Activated CD4-positive, alpha-beta T cell treated with anti-CD3 and anti-CD28 coated beads, Interleukin-2, amount 50 U/mL, for 24 hours (primary cell): ENCODE measurements around the gene KRTAP10-3.

ENCODE experiments used
- DNase-seq, 2 donors: peaks; one replicate each; pipeline ENCODE4 v3.0.0-alpha.2; 2020; ENCODE audit warnings: low read depth in 1 of 2, low spot score in 1 of 2

The KRTAP10-3 gene

DNA sequence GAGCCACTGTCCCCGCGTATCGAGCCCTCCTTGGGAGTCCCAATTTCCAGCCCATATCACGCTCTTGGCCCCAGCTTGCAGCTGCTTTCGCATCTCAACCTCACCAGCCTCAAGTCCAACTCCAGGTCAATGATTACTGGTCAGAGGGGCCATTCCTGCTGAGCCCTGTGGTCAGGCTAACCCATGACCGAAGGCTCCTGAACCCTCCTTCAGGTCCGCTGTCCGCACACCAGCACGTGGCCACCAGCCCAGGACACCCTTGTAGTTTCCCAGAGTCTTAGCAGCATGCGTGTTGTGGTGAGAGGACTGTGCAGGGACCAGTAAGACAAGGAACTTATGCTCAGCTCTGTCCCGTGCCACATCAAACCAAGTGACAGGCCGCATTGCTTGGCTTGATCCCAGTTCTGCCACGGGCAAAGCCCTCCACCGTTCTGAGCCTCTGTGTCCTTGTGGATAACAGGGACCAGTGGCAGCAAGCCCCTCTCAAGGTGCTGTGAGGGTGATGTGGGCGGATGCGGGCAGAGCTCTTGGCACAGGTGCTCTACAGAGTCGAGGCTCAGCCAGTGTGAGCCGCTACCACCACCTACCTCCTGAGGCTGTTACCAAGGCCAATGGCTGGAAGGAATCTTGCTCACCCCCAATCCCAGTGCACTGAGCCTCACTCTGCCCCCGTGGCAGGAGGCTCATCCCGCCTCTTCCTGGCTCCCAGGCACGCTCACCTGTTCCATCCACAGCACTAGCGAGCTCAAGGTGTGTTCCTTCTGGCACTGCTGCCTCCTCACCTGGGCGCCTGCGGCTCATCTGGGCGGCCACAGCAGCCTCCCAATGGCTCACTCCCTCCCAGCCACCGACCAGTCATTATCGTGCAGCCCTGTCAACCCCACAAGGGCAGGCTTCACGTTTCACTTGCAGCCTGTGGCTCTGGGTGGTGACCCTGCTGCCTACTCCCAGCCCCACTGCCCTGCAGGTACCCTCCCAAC lies 39.0 kb downstream of the KRTAP10-3 start:
- DNase-seq = no peak

DNA sequence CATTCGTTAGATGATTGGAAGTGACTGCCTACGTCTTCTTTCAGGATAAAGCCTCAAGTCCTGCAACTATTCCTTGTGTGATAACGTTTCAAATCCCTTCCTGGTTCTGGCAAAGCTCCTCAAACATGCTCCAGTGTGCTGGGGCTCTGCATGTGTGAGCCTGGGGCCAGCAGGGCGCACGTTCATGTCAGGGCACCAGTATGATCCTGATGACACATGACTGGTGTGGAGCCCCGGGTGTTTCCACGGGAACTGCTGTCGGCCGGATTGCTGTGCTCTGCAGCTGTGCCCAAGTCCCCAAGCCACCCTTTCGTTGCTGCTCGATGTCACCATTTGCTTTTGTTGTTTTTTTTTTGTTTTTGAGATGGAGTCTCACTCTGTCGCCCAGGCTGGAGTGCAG lies 39.9 kb downstream of the KRTAP10-3 start:
- DNase-seq = no peak

DNA sequence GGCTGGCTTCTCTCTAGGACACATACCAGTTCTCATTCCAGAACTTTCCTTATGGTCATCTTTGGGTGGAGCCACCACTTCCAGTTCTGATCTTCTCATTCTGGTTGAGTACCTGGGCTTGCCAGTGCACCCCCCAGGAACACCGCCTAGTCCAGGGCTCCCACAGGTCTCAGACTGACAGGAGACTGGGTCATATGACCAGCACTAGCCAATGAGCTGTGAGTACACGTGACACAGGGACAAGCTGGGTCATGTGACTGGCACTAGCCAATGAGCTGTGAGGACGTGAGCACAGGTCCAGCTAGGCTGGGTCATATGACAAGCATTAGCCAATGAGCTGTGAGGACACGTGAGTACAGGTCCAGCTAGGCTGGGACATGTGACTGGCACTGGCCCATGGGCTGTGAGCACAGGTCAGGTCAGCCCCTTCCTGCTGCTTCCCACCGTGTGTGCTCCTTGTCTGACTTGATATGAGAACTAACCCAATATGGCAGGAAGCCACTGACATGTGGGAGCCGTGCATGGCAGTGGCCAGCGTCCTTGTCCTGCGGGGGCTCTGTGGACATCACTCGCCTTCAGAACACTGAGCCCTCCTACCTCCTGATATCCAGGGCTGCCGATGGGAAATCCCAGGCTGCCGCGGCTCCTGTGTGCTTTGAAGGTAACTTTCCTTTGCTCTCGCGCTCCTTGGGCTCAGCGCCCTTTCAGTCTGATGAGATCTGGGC lies 41.3 kb downstream of the KRTAP10-3 start:
- DNase-seq = no peak

DNA sequence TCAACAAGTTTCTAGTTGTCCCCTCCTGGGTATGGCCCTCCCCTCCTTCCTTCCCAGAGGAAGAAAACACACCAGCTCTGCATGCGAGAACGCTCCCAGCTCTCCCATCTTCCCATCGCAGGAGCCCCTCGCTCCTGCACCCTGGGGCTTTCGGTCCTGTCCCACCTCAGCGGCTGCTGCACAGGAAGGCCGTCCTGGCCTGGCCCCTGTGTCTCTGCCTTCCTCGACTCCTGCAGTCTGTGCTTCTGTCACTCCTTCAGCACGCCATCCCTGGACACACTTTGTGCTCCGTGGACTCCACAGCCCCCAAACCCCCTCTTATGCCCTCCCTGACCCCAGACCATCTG lies 41.8 kb downstream of the KRTAP10-3 start:
- no peak for DNase-seq

DNA sequence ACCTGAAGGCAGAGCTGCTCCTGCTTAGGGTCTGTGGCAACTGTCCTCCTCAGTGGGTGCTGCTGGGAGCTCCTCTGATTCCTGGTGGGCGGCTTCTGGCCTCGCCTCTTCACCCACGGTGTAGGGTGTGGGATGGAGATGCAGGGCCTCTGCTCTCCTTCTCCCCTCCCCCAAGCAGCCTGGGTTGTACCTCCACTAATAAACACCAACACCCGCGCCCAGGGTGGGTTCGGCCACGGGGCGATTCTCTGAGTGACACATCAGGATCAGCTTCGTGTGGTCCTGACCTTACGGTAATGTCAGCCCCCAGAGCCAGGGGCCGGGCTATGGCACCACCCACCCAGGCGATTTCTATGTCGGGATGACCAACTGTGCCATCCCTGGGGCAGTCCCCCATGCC lies 42.3 kb downstream of the KRTAP10-3 start:
- no peak for DNase-seq

DNA sequence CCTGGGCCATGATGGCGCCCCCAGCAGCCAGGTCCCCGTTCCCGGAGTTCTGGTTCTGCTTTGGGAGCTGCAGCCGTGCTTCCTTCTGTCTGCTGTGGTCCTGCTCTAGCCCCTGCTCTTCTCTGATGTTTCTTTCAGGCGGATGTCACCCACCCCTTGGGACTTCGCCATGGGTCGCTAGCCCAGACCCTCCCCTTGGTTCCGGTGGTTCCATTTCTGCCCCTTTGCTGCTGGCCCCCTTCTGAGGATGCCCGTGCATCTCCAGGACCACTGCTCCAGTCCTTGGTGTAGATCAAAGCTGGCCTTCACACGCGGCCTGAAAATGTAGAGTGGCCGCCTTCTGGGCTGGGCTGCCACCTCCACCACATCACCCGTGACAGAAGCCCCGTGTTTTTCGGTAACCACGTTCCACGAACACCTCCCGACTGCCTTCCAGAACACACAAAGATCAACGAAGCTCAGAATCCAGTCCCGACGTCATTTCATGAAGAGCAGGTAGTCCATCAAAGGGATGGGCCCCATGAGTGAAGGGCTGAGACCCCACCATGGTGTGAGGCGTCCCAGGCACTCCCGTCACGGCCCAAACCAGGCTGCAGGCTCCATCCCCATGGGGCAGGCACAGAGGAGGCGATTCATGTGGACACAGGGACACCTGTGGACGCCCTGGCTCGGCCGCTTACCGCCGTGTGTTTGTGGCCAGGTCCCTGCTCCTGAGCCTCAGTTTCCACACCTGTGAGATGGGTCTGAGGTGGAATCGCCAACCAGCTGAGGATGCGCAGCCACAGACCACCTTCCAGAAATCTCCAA lies 43.0 kb downstream of the KRTAP10-3 start:
- DNase-seq = no peak

DNA sequence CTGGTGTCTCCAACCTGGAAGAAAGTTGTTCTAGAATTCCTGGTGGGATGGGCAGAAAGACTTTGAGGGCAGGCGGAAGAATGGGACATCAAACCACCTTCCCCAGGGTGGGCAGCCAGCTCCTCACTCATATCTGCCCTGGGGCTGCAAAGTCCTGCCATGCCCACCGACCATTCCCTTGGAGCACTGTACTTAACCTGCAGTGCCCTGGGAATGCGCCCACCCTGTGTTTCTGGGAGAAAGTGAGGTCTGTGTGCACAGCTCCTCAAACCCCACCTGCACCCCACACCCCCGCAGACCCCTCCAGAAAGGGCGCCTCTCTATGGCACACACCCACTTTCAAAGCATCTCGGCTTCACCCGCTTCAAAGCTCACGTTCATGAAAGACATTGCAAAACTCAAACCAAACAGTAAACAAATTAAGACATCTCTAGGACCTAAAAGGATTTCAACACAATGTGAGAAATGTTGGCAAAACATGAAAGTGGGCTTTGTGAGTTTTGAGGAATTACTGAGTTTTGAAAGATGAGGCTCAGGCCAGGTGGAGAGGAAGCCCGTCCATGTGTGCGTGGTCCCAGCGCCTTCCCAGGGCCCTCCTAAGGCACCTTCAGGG lies 43.7 kb downstream of the KRTAP10-3 start:
- no peak for DNase-seq

DNA sequence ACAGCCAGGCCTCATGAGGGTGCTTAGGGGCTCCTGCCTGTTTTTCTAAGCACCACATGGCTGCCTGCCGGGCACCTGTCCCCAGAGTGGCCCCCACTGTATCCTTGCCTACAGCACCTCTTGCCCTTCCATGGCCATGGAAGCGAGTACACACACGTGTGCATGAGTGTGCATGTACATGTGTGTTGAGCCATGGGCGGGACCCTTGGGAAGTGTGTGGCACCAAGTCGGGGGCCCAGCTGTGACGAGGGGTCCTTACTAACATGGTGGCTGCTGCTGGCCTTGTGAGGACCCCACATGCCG lies 44.4 kb downstream of the KRTAP10-3 start:
- DNase-seq = no peak

DNA sequence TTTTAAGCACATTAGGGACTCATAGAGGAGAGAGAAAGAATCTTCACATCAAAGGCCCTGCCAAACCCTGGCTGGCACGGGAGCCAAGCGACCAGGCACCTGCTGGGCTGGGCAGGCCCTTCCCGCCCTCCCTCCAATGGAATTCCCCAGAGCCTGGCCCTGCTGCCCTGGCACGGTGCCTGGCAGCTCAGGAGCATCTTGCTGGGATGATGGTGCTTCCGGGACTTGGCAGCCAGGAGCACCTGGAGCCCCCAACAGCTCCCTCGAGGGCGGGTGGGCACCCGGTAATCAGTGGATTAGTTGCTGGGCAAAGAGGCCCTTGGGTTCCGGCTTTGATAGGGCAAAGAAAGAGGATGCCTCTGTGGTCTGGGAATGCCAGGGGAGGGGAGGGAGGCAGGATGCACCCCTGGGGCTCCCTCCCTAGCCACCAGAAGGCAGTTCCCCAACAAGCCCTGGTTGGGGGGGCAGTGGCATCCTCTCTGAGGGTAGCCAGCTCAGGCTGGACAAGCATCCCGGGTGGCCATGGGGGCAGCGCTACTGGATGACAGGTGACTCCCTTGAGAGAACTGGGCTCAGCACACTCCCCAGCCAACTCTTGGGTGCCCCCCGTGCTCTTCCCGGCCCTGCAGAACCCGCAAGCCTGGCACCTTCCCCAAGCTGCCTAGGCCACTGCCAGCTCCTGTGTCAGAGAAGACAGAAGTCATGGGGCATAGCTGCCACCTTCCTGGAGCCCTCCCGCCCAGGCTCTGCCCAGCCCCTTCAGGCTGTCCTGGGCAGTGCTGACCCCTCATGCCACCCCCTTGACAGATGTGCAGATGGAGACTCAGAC lies 45.0 kb downstream of the KRTAP10-3 start:
- no peak for DNase-seq

DNA sequence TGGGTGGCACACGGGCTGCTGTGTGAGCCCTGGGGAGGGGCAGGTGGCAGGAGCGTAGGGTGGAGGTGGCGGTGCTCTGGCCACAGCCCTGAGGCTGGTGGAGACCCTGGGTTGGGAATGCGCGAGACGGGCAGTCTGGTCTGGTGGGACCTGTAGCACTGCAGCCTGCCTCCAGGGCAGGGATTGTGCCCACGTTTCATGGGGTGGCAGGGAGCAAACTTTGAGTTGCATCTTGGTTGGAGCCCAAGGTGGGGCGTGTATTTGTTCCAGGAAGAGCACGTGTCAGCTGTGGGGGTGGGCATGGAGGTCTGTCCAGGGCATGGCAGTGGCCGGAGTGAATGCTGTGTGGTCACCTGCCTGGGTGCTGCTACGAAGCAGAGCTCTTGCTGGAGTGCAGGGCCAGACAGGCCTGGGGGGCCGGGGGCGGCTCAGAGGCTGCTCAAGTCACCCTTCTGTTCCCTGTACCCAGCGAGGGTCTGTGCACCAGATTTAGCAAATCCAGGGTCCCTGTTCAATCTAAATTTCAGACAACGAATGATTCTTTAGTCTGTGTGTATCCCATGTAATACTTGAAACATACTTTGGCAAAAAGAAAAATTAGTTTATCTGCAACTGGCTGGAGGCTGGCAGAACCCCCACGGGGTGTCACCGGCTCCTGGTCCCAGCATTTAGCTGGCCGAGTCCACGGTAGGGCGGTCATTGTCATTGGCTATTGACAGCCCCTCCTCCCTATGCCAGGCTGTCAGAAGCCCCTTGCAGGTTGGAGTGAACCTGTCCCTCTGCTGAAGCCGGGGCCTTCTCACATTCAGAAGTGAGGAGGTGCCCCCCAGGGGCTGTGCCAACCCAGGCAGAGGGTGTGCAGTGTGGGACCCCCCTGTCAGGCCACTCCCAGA lies 45.9 kb downstream of the KRTAP10-3 start:
- DNase-seq = no peak

DNA sequence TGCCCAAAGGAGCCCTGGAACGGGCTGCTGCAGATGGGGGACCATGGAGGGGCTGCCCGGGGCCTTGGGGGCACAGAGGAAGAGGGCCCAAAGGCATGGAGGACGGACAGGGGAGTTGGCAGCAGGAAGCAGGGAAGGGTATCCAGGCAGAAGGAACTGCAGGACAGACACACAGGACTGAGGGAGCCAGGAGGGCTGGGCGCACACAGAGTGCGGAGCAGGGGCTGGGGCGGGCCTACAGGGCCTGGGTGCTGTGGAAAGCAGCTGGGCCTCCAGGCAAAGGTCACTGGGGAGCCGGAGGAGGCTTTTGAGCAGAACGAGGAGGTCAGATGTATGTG lies 46.7 kb downstream of the KRTAP10-3 start:
- no peak for DNase-seq

DNA sequence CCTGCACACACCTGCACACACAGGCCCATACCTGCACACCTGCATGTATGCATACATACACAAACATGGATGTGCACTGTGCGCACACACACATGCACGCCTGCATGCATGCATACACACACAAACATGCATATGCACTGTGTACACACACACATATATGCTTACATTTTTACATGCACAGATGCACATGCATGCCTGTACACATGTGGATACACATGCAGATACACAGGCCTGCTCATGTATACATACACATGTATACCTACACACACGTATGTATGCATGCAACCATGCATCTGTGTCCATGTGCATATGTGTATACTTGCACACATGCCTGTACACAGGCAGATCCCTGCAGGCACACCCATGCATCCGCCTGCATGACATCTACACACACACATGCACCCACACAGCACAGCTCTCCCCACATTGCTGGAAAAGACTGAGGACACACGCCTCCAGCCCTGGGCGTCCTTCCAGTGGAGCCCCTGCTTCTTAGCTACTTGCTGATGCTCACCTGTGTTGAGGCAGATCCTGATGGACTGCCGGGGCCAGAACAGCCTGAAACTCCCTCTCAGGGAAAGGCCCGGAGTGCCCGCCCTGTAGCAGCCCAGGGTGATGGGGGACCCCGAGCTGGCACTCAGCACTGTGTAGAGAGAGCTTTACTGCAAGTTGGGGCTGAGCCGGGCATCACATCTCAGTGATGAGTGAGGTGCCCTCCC lies 47.2 kb downstream of the KRTAP10-3 start:
- DNase-seq = no peak

DNA sequence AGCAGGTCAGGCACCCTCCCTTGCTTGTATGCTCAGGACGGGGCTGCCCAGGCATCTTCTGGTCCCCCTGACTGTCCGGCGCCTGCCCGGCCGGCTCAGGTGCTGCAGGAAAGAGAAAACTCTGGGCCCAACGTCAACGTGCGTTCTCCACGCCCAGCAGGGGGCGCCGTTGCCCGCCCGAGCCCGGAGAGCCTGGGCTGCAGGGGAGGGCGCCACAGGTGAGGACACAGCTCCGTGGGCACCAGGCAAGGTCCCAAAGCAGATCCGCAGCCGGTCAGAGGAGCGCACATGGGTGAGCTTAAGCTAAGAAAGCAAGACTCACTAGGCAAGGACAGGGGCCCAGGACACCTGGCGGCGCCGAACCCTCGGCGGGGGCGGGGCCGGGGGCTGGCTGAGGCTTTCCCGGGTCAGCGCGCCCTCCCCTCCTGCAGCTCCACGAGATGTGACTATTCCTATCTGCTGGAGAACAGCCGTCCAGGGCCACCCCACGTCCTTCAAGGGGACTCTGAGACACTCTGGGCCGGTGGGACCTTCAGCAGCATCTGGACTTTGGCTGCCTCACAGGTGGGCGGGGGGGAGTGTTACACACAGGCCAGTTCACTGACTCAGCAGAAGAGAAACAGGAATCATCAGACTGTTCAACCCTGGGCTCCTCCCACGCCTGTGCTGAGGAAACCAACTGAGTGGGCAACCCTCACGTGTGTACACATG lies 47.9 kb downstream of the KRTAP10-3 start:
- DNase-seq = peak; percentile 68 to 69

DNA sequence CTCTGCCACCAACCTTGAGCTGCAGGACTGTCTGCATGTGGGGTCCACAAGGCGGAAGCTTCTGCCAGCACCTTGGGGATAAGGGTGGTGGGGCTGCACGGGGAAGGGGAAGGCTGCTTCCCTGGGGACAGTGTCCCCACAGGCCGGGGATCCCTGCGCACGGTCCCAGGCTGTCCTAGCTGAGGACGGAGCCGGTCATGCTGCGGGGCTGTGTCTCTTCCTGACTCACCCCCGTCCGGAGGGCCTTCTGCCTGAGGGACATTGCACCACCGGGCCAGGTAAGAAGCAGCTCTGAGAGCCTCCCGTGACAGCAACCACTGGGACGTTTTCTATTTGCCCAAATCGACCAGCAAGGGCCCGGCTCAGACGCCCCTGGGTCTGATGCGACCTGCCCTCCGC lies 48.5 kb downstream of the KRTAP10-3 start:
- no peak for DNase-seq

DNA sequence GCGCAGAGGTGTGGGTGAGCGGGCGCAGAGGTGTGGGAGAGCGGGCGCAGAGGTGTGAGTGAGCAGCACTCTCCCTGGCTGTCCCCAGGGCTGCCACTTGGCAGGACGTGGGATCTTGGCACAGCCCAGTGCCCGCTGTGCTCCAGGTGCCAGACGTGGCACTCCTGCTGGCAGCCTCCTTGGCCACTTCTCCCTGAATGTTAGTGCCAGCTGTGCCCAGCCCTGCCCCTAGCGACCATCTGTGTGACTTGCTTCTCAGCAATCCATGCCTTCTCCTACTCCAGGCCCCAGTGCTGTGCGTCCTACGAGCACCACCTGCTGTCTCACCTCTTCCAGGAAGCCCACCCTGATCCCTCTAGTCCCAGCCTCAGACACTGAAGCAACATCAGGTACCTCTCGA lies 49.1 kb downstream of the KRTAP10-3 start:
- no peak for DNase-seq

DNA sequence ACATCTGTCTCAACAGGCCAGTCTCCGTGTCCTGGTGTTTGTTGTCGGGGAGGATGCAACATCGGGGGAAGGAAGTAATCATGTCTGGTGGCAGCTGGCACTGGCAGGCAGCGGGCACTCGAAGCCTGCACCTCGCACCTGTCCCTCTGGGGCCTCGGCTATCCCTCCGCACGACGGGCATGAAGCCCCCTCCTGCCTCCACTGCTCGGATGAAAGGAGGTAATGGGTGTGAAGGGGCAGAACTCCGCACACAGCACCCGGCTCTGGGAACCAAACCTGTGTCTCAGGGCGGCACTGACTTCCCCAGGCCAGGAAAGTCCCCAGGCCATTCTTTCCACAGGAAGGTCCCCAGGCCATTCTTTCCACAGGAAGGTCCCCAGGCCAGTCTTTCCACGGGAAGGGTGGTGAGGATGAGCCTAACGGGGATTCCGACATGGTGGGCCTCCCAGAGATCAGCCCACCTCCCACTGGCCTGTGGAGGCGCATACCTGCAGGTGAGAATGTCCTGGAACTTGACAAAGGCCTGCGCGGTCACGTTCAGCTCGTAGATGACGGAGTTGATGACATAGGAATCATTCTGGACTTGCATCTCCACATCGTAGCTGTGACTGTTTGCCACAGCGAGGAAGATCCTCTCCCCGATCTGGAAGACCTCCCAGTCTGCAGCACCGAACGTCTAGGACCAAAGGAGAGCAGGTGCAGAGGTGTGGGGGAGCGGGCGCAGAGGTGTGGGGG lies 49.7 kb downstream of the KRTAP10-3 start:
- DNase-seq = no peak

DNA sequence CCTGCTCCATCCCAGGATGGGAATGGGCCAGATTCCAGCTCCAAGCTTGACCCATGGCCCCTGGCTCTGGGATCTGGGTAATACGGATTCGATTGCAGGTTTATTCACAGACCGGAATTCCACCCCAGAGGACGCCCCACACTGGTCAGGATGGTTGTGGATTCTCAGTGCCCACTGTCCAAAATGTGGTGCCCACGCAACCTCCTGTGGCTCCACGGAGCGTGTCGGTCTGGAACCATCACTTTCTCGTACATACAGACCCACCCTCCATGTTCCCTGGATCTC lies 50.2 kb downstream of the KRTAP10-3 start:
- no peak for DNase-seq
